Loucy (cell line): Measurements from ENCODE around the gene BICRAL.

Source experiments
- H2AFZ ChIP-seq: fragments of 200-600 bp; sonication (generic); 2 replicates; pipeline ENCODE4 v1.6.0; 2016; ENCODE audit warnings: antibody characterized with exemption, mild to moderate bottlenecking, low read length, moderate library complexity
- H3F3A ChIP-seq: fragments of 200-600 bp; 2 replicates; pipeline ENCODE4 v1.6.0; 2016; ENCODE audit warnings: antibody characterized with exemption, low read depth, mild to moderate bottlenecking
- H3K27me3 ChIP-seq: fragments of 200-600 bp; sonication (generic); 2 replicates; pipeline ENCODE4 v1.6.1; 2014; ENCODE audit warnings: low read length, mild to moderate bottlenecking; ENCODE audit not compliant: insufficient read depth, poor library complexity, severe bottlenecking
- H3K36me3 ChIP-seq: fragments of 200-600 bp; sonication (generic); 2 replicates; pipeline ENCODE4 v1.6.1; 2016; ENCODE audit warnings: low read length; ENCODE audit not compliant: insufficient read depth
- H3K4me1 ChIP-seq: fragments of 200-600 bp; sonication (generic); 2 replicates; pipeline ENCODE4 v1.5.1; 2014; ENCODE audit warnings: low read length, mild to moderate bottlenecking; ENCODE audit not compliant: insufficient read depth, poor library complexity, severe bottlenecking
- H3K4me2 ChIP-seq: fragments of 200-600 bp; sonication (generic); 2 replicates; pipeline ENCODE4 v1.6.0; 2014; ENCODE audit warnings: antibody characterized with exemption, low read length, low read depth, mild to moderate bottlenecking; ENCODE audit not compliant: poor library complexity, severe bottlenecking
- H3K4me3 ChIP-seq: fragments of 200-600 bp; sonication (generic); 2 replicates; pipeline ENCODE4 v1.5.1; 2014; ENCODE audit warnings: low read length, mild to moderate bottlenecking, mixed read lengths; ENCODE audit not compliant: poor library complexity, severe bottlenecking
- H3K79me2 ChIP-seq: fragments of 200-600 bp; sonication (generic); 2 replicates; pipeline ENCODE4 v1.6.1; 2014; ENCODE audit warnings: low read length; ENCODE audit not compliant: insufficient read depth
- H3K9ac ChIP-seq: fragments of 200-600 bp; sonication (generic); 2 replicates; pipeline ENCODE4 v1.6.0; 2014; ENCODE audit warnings: mild to moderate bottlenecking, low read depth, low read length, moderate library complexity; ENCODE audit not compliant: poor library complexity, severe bottlenecking
- H3K9me2 ChIP-seq: fragments of 200-600 bp; sonication (generic); replicated peaks from 2 replicates; pipeline ENCODE4 v1.6.1; 2016; ENCODE audit warnings: low read depth, low read length, mixed read lengths
- H3K9me3 ChIP-seq: fragments of 200-600 bp; sonication (generic); 2 replicates; pipeline ENCODE4 v1.6.1; 2014; ENCODE audit warnings: mild to moderate bottlenecking, antibody characterized with exemption, low read length, low read depth; ENCODE audit not compliant: insufficient read depth
- H4K20me1 ChIP-seq: fragments of 200-600 bp; sonication (generic); 2 replicates; pipeline ENCODE4 v1.6.0; 2014; ENCODE audit warnings: antibody characterized with exemption, low read length, mild to moderate bottlenecking; ENCODE audit not compliant: insufficient read depth, poor library complexity, severe bottlenecking
- EZH2phosphoT487 ChIP-seq: fragments of 200-600 bp; IDR thresholded peaks from 2 replicates; pipeline ENCODE4 v1.6.1; 2018; ENCODE audit warnings: antibody characterized with exemption, mild to moderate bottlenecking, moderate library complexity, borderline replicate concordance
- TF ChIP-seq, protein P1 (sequence below): fragments of 200-600 bp; sonication (generic); conservative IDR thresholded peaks from 2 replicates; pipeline ENCODE4 v1.5.1; 2014; ENCODE audit warnings: mild to moderate bottlenecking, antibody characterized with exemption, low read length

The BICRAL gene

DNA sequence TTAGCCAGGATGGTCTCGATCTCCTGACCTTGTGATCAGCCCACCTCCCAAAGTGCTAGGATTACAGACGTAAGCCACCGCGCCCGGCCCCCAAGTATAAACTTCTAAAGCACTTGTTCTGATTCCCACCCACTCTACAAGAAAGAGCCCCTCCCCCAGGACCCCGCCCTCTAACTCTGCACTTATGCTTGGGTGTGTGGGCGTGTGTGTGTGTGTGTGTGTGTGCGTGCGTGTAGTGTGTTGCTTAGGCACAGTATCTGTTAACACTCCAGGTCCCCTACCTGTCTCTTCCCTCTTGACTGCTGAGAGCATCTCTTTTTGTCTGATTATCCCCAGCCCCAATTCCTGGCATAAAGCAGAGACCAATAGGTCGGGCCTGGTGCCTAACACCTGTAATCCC is 128.0 kb downstream of the BICRAL start:
- Histone ChIP-seq H3K79me2 (no peaks in the 10 kb centered on the region), H3K36me3 (no peaks in the 10 kb centered on the region), H3K9ac (no peak overlapping the region), H3K27me3 (no peaks in the 10 kb centered on the region), H3K9me3 (no peaks in the 10 kb centered on the region), H3K9me2 (no peaks in the 10 kb centered on the region), H3K4me1 (no peaks in the 10 kb centered on the region), H3F3A (no peaks in the 10 kb centered on the region), H2AFZ (no peak overlapping the region), H3K4me3 (no peak overlapping the region), H3K4me2 (no peak overlapping the region), H4K20me1 (no peaks in the 10 kb centered on the region)
- TF ChIP-seq, protein P1, sequence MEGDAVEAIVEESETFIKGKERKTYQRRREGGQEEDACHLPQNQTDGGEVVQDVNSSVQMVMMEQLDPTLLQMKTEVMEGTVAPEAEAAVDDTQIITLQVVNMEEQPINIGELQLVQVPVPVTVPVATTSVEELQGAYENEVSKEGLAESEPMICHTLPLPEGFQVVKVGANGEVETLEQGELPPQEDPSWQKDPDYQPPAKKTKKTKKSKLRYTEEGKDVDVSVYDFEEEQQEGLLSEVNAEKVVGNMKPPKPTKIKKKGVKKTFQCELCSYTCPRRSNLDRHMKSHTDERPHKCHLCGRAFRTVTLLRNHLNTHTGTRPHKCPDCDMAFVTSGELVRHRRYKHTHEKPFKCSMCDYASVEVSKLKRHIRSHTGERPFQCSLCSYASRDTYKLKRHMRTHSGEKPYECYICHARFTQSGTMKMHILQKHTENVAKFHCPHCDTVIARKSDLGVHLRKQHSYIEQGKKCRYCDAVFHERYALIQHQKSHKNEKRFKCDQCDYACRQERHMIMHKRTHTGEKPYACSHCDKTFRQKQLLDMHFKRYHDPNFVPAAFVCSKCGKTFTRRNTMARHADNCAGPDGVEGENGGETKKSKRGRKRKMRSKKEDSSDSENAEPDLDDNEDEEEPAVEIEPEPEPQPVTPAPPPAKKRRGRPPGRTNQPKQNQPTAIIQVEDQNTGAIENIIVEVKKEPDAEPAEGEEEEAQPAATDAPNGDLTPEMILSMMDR: no peak
- TF ChIP-seq EZH2phosphoT487: no peak

- H3K36me3 ChIP-seq: no peaks in the 10 kb centered on the region
- no peaks in the 10 kb centered on the region for H3K79me2 ChIP-seq
- no peak overlapping the region for H3K4me3 ChIP-seq
- no peaks in the 10 kb centered on the region for H3K9me3 ChIP-seq
- TF ChIP-seq, protein P1: no peak
- TF ChIP-seq EZH2phosphoT487: no peak
- no peak overlapping the region for H2AFZ ChIP-seq
- no peak overlapping the region for H3K4me2 ChIP-seq
- no peaks in the 10 kb centered on the region for H4K20me1 ChIP-seq
- H3F3A ChIP-seq: no peaks in the 10 kb centered on the region
- no peaks in the 10 kb centered on the region for H3K27me3 ChIP-seq
- H3K9me2 ChIP-seq: no peaks in the 10 kb centered on the region
- H3K9ac ChIP-seq: no peak overlapping the region
- H3K4me1 ChIP-seq: no peaks in the 10 kb centered on the region
These were observed 129.5 kb downstream of the BICRAL start for GRCh38 chr6:42911171-42912021.

GRCh38 chr6:42914546-42914945 is 132.7 kb downstream of the BICRAL start:
- Histone ChIP-seq H3K9ac (no peak overlapping the region), H4K20me1 (no peaks in the 10 kb centered on the region), H3K4me1 (no peaks in the 10 kb centered on the region), H2AFZ (no peak overlapping the region), H3K9me3 (no peaks in the 10 kb centered on the region), H3K4me3 (no peak overlapping the region), H3K4me2 (no peak overlapping the region), H3K36me3 (no peaks in the 10 kb centered on the region), H3K27me3 (no peaks in the 10 kb centered on the region), H3K79me2 (no peaks in the 10 kb centered on the region), H3F3A (no peaks in the 10 kb centered on the region), H3K9me2 (no peaks in the 10 kb centered on the region)
- no peak for TF ChIP-seq EZH2phosphoT487
- TF ChIP-seq, protein P1: no peak
